GM23338 (cell line): ENCODE results near the gene RGS6.

ENCODE experiments used
- JUNB ChIP-seq: IDR thresholded peaks from one replicate; pipeline ENCODE4 v1.6.1; 2016; ENCODE audit warnings: antibody characterized with exemption; ENCODE audit not compliant: unreplicated experiment
- POLR2AphosphoS5 ChIP-seq: IDR thresholded peaks from 2 replicates; pipeline ENCODE4 v1.6.1; 2016; ENCODE audit warnings: antibody characterized with exemption, low read depth
- TF ChIP-seq, protein P1 (sequence below), 2 experiments: fragments of 200-600 bp in 1 of 2; sonication (generic) in 1 of 2; conservative IDR thresholded peaks; 2 replicates each; pipeline versions ENCODE4 v1.5.1 to v1.6.1; 2016 to 2017; ENCODE audit warnings: antibody characterized with exemption in 2 of 2, low read depth in 2 of 2, mild to moderate bottlenecking in 2 of 2, moderate library complexity in 1 of 2

DNA sequence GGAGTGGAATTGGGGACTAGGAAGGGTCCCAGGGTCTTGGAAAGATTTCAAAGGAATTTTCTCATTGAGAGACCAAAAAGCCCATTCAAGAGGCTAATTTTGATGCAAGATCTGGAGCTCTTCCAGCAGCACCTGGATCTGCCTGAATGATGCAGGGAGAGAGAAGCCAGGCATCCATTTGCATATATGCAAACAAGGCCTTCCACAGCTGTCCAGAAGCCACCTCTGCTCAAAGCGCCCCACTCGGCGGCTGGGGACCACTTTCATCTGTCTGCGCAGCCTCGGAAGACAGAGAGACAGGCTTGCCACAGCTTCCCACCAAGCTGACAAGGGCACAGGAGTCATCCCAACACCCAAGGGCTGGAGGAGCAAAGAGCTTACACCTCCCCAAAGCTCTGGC, 666.1 kb downstream of the RGS6 start:
- TF ChIP-seq, protein P1, sequence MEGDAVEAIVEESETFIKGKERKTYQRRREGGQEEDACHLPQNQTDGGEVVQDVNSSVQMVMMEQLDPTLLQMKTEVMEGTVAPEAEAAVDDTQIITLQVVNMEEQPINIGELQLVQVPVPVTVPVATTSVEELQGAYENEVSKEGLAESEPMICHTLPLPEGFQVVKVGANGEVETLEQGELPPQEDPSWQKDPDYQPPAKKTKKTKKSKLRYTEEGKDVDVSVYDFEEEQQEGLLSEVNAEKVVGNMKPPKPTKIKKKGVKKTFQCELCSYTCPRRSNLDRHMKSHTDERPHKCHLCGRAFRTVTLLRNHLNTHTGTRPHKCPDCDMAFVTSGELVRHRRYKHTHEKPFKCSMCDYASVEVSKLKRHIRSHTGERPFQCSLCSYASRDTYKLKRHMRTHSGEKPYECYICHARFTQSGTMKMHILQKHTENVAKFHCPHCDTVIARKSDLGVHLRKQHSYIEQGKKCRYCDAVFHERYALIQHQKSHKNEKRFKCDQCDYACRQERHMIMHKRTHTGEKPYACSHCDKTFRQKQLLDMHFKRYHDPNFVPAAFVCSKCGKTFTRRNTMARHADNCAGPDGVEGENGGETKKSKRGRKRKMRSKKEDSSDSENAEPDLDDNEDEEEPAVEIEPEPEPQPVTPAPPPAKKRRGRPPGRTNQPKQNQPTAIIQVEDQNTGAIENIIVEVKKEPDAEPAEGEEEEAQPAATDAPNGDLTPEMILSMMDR (conservative IDR thresholded peaks at IDR 0.05; ENCODE audit: low read depth in 2 of 2): no peak
- no peak for TF ChIP-seq JUNB
- no peak for TF ChIP-seq POLR2AphosphoS5
